OCI-LY7 (cell line): ENCODE measurements around the gene CCDC102B. TPM values are rescaled to one million over a fixed set of nuclear protein-coding genes. Genes with fewer than 3 reads are reported as not detected.

Experiments
- BruUV-seq: library from RNA; stranded (reverse); fragments of 400-500 nt; replicated peaks from 2 replicates; lab custom pipeline; 2021; lab: Mats Ljungman, UMichigan
- CTCF ChIA-PET: fragments of 300-600 bp; sonication (Branson Sonifier 250); formaldehyde crosslinking; loops from one replicate; lab custom pipeline; 2022; ENCODE audit warnings: antibody characterized with exemption; ENCODE audit not compliant: unreplicated experiment; lab: Charles Lee
- POLR2A ChIA-PET: fragments of 300-600 bp; sonication (Branson Sonifier 250); formaldehyde crosslinking; loops from one replicate; lab custom pipeline; 2022; ENCODE audit warnings: antibody characterized with exemption; lab: Charles Lee
- DNase-seq: peaks from one replicate; pipeline ENCODE4 v3.0.0-alpha.2; 2015; ENCODE audit warnings: low spot score
- H2AFZ ChIP-seq: fragments of 200-600 bp; sonication (generic), shearing (Covaris generic); 2 replicates; pipeline ENCODE4 v1.6.1; 2014; ENCODE audit warnings: mild to moderate bottlenecking, antibody characterized with exemption, low read length, moderate library complexity
- H3K27ac ChIP-seq: fragments of 200-600 bp; sonication (generic); 2 replicates; pipeline ENCODE4 v1.5.1; 2014; ENCODE audit warnings: mixed run types, low read depth, mild to moderate bottlenecking, moderate library complexity, low read length, inconsistent platforms; ENCODE audit not compliant: poor library complexity, severe bottlenecking
- H3K36me3 ChIP-seq: fragments of 200-600 bp; sonication (generic); 2 replicates; pipeline ENCODE4 v1.6.1; 2014; ENCODE audit warnings: mild to moderate bottlenecking, antibody characterized with exemption, low read length, moderate library complexity, mixed read lengths; ENCODE audit not compliant: insufficient read depth
- H3K4me1 ChIP-seq: fragments of 200-600 bp; sonication (generic); 2 replicates; pipeline ENCODE4 v1.5.1; 2014; ENCODE audit warnings: mild to moderate bottlenecking, low read length; ENCODE audit not compliant: insufficient read depth, poor library complexity, severe bottlenecking
- H3K4me2 ChIP-seq: fragments of 200-600 bp; sonication (generic); 2 replicates; pipeline ENCODE4 v1.6.1; 2014; ENCODE audit warnings: mild to moderate bottlenecking, low read length
- H3K4me3 ChIP-seq: fragments of 200-600 bp; sonication (generic); 2 replicates; pipeline ENCODE4 v1.5.1; 2014; ENCODE audit warnings: mild to moderate bottlenecking, low read depth, low read length; ENCODE audit not compliant: poor library complexity, severe bottlenecking
- H3K79me2 ChIP-seq: fragments of 200-600 bp; sonication (generic); 2 replicates; pipeline ENCODE4 v1.6.1; 2016; ENCODE audit warnings: low read depth, mild to moderate bottlenecking, low read length, moderate library complexity, mixed read lengths; ENCODE audit not compliant: insufficient read depth
- H3K9me2 ChIP-seq: fragments of 200-600 bp; sonication (generic); 2 replicates; pipeline ENCODE4 v1.6.1; 2016; ENCODE audit warnings: mild to moderate bottlenecking, low read length, mixed read lengths; ENCODE audit not compliant: insufficient read depth
- H3K9me3 ChIP-seq: fragments of 200-600 bp; sonication (generic); 2 replicates; pipeline ENCODE4 v1.6.1; 2014; ENCODE audit warnings: mild to moderate bottlenecking, mixed run types, low read length, mixed read lengths
- H4K20me1 ChIP-seq: fragments of 200-600 bp; sonication (generic); 2 replicates; pipeline ENCODE4 v1.6.1; 2014; ENCODE audit warnings: mild to moderate bottlenecking, antibody characterized with exemption, low read length, moderate library complexity, mixed read lengths; ENCODE audit not compliant: insufficient read depth
- EZH2phosphoT487 ChIP-seq: fragments of 200-600 bp; sonication (generic); IDR thresholded peaks from 2 replicates; pipeline ENCODE4 v1.6.1; 2018; ENCODE audit warnings: low read depth, borderline replicate concordance, mild to moderate bottlenecking, mixed run types, antibody characterized with exemption, low read length, moderate library complexity, mixed read lengths
- intact Hi-C: fragments of 100-400 bp; cut with micrococcal nuclease; formaldehyde crosslinking; loops from one replicate; pipeline ENCODE4 v1.10.0; 2022; ENCODE audit not compliant: unreplicated experiment
- total RNA-seq, 2 experiments: library from RNA; depleted of rRNA in 1 of 2; stranded (reverse); fragments of >200 nt in 1 of 2; shearing (Covaris generic) in 1 of 2; gene quantifications; 2 replicates each; pipeline ENCODE4 v1.2.3, GENCODE V29; 2014 to 2022
- TF ChIP-seq, protein P1 (sequence below): fragments of 200-600 bp; sonication (generic); conservative IDR thresholded peaks from 2 replicates; pipeline ENCODE4 v1.5.1; 2014; ENCODE audit warnings: mild to moderate bottlenecking, antibody characterized with exemption, low read length, moderate library complexity, mixed read lengths

CCDC102B gene
- total RNA-seq, 2 experiments from 2014 or later = 0.46 to 0.54 TPM

DNA sequence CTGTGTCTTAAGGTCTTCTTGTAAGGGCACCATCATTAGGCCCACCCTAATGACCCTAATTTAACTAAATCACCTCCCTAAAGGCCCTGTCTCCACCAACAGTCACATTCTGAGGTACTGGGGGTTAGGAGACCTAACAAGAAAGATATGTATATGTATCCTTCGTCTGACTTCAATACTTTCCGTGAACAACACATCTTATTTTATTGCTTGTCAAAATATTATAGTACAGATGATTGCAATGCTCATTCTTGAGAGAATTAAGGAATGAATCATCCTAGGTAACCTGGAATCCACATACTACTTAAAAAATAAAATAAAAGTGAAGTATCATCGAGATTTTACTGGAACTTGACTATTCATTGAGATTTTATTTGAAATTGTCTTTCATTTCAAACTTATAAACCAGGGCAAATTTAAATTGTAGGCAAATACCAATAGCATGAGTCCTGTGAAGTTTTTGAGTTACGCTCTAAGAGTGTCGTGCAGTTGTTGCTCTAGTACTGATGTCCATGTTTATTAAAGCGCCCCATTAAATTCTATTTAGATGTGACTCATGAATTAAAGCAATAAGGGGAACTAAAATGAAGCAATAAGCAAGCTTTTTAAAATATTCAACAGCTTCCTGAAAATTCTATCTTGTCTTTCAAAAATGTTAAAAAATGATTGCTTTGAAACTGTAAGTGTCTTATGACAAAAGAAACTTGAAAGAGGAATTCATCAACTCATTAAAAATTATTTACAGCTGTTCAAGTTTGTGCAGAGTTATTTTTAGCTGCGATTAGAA is 40.0 kb downstream of the CCDC102B start:
- Histone ChIP-seq H2AFZ (no peak overlapping the region), H3K36me3 (no peaks in the 10 kb centered on the region), H3K27ac (no peak overlapping the region), H3K4me1 (no peaks in the 10 kb centered on the region), H3K79me2 (no peaks in the 10 kb centered on the region), H3K4me2 (no peak overlapping the region), H4K20me1 (no peaks in the 10 kb centered on the region), H3K9me2 (no peaks in the 10 kb centered on the region), H3K9me3 (no peaks in the 10 kb centered on the region), H3K4me3 (no peak overlapping the region)
- no peak for TF ChIP-seq EZH2phosphoT487
- TF ChIP-seq, protein P1, sequence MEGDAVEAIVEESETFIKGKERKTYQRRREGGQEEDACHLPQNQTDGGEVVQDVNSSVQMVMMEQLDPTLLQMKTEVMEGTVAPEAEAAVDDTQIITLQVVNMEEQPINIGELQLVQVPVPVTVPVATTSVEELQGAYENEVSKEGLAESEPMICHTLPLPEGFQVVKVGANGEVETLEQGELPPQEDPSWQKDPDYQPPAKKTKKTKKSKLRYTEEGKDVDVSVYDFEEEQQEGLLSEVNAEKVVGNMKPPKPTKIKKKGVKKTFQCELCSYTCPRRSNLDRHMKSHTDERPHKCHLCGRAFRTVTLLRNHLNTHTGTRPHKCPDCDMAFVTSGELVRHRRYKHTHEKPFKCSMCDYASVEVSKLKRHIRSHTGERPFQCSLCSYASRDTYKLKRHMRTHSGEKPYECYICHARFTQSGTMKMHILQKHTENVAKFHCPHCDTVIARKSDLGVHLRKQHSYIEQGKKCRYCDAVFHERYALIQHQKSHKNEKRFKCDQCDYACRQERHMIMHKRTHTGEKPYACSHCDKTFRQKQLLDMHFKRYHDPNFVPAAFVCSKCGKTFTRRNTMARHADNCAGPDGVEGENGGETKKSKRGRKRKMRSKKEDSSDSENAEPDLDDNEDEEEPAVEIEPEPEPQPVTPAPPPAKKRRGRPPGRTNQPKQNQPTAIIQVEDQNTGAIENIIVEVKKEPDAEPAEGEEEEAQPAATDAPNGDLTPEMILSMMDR = no peak
- DNase-seq = no peak
- intact Hi-C loops = no loop called here
- no TSS peak for BruUV-seq
- ChIA-PET POLR2A (no interaction called here), CTCF (no interaction called here)

DNA sequence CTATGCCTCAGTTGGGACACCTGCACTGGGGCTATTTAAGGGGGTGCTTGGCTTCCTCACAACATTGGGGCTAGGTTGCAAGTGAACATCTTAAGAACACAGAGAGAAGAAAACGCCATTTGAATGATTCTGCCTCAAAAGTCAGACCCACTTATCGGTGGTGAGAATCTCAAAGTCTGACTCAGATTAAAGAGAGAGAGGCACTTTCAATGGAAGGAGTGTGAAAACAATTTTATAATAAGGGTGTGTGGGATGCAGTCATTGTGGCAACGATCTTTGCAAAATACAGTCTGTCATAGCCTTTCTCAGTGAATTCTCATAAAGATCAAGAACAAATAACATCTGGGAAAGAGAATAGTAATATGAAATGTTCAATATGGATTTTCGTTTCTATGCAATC is 41.8 kb downstream of the CCDC102B start:
- no peak for TF ChIP-seq EZH2phosphoT487
- TF ChIP-seq, protein P1 = no peak
- Histone ChIP-seq H3K9me2 (no peaks in the 10 kb centered on the region), H3K9me3 (no peaks in the 10 kb centered on the region), H3K36me3 (no peaks in the 10 kb centered on the region), H4K20me1 (no peaks in the 10 kb centered on the region), H3K4me1 (no peaks in the 10 kb centered on the region), H3K79me2 (no peaks in the 10 kb centered on the region), H3K4me3 (no peak overlapping the region), H3K27ac (no peak overlapping the region), H3K4me2 (no peak overlapping the region), H2AFZ (no peak overlapping the region)
- ChIA-PET CTCF (no interaction called here), POLR2A (no interaction called here)
- no TSS peak for BruUV-seq
- DNase-seq = no peak
- intact Hi-C loops = no loop called here

DNA sequence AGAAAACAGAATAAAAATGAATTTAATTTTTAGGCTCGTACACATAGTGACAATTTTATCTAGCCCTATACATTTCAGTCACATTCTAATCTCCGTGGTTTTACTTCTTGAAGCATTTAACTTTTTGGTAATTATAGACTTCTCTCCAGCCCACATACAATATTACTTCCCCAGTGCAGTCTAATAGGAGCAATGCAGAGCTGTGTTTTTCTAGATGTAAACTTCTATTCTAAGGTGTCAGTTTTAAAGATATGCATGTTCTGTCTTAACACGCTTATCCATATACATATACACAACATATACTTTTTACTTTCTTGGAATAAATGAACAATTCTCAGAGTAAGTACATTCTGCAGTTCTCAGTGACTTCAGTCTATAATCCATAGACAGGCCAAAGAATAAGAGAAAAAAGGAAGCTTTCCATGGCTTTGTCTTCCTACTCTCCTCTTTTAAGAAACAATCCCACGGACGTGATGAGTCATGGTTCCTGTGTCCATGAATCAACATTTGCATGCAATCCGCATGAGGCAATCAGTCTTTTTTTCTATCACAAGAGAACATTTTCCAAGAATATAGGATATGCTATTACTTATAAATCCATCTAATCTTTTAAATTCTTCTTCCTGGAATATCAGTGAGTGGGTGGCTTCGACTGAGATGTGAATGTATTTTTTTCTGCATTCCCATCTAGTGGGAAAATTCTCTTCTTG is 42.8 kb downstream of the CCDC102B start:
- Histone ChIP-seq H4K20me1 (no peaks in the 10 kb centered on the region), H3K4me2 (no peak overlapping the region), H3K9me3 (no peaks in the 10 kb centered on the region), H3K9me2 (no peaks in the 10 kb centered on the region), H3K36me3 (no peaks in the 10 kb centered on the region), H3K4me1 (no peaks in the 10 kb centered on the region), H3K27ac (no peak overlapping the region), H2AFZ (no peak overlapping the region), H3K4me3 (no peak overlapping the region), H3K79me2 (no peaks in the 10 kb centered on the region)
- CTCF ChIA-PET = no interaction called here
- intact Hi-C loops = no loop called here
- TF ChIP-seq, protein P1 = no peak
- TF ChIP-seq EZH2phosphoT487 = no peak
- DNase-seq = no peak
- POLR2A ChIA-PET = no interaction called here
- BruUV-seq = no TSS peak
